ENCODE measurements around the gene PIP5KL1.

PIP5KL1 gene, protein sequence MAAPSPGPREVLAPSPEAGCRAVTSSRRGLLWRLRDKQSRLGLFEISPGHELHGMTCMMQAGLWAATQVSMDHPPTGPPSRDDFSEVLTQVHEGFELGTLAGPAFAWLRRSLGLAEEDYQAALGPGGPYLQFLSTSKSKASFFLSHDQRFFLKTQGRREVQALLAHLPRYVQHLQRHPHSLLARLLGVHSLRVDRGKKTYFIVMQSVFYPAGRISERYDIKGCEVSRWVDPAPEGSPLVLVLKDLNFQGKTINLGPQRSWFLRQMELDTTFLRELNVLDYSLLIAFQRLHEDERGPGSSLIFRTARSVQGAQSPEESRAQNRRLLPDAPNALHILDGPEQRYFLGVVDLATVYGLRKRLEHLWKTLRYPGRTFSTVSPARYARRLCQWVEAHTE

GRCh38 chr9:127930231-127931091 is at the start of gene PIP5KL1:
Gene PIP5KL1, minus strand, starts transcription at chr9:127930777. Its CDS starts 25 bp downstream, at chr9:127930752.
- peak; percentile 95 for DNase-seq (ENCODE audit: low spot score)

GRCh38 chr9:127980060-127980705 is 49.6 kb upstream of the PIP5KL1 start:
- no peak for DNase-seq (ENCODE audit: low spot score)

- DNase-seq (ENCODE audit: low spot score) = no peak
Observed at GRCh38 chr9:127979333-127980059, 48.9 kb upstream of the PIP5KL1 start.

GRCh38 chr9:127979015-127979332 is 48.4 kb upstream of the PIP5KL1 start:
- no peak for DNase-seq (ENCODE audit: low spot score)

DNA sequence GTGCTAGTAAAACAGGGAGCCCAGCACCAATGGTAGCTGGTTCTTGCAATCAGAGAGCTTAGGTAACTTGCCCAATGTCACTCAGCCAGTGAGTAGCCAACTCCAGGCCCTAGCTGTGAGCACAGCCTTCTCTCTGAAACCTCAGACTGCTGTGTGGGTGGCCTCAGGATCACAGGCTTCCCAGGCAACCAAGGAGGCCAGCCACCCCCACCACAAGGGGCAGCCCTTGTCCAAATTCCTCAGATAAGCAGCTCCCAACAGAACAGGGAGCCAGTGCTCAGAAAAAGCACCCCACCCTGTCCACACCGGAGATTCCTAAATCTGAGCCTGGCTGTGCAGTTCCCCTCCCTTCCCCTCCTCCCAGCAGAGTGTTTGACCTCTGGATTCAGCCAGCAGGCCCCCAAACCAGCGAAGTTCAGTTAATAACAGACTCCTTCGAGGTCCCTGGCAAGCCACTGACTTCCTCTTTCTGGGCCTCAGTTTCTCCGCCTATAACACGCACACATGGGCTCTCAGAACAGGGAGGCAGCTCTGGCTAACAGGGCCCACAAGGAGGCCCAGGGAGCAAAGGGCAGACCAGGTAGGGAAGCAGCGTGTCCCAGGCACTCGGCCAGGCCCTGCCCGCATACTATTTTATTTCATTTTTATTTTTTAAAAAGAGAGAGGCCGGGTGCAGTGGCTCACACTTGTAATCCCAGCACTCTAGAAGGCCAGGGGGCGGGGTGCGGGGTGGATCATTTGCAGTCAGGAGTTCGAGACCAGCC is 47.5 kb upstream of the PIP5KL1 start:
- DNase-seq (ENCODE audit: low spot score) = peak; percentile 40

DNA sequence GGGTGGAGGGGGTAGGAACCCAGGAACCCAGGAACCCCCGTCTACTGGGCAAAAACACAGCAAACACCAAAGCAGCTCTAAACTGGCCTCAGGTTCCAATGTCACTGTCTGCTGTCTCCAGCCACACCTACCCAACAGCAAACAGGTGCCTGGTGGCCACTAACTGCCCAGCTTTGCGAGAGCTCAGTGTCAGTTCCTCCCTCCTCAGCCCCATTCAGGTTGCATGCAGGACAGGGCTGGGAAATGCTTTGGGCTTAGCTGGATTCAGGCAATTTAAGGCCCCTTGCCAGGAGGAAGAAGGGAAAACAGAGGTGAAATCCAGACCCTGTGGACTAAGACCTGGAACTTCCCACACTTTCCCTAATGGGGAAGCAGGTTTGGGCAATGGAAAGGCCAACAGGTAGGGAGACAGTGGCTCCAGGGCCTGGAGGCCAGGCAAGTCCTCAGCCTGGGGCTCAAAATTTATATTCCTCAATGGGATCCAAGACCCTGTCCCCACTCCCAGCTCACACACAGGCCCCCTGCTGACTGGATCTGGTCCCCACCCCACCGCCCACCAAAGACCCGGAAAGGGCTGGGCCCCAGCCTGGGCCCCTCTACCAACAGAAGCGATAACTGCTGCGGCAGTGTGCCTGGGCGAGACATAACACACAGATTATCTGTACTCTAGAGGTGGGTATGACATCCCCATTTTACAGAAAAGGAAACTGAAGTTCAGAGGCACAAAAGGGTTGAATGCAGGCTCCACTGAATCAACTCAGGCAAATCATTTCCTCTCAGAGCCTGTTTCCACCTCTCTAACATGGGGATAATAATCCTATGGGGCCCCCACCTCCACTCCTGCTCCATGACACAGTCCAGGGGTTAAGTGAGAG is 46.7 kb upstream of the PIP5KL1 start:
- DNase-seq (ENCODE audit: low spot score) = no peak

- no peak for DNase-seq (ENCODE audit: low spot score)
Observed at GRCh38 chr9:127976498-127976897, 45.9 kb upstream of the PIP5KL1 start.

GRCh38 chr9:127975376-127976315 is 45.1 kb upstream of the PIP5KL1 start:
- DNase-seq (ENCODE audit: low spot score) = no peak

DNA sequence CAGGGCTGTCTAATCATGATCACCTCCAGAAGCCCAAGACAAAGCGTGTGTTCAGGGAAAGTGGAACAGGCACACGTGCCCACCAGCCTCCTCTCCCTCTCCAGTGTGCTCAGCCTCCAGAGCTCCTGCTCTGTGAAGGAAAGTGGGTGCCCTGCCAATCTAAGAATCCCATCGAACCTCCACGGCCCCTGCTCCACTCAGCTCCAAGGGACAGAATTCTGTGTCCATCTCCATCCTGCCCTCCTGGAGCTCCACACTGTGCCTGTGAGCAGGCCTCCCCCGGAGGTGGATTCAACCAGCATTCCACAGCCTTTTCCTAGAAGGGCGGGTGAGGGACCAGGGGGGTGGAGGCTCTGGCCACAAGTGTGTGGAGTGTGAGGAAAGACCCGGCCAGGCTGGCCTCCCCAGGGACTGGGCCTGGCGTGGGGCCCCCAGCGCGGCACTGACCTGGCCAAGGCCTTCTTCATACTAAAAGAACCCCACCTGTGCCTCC is 44.2 kb upstream of the PIP5KL1 start:
- DNase-seq (ENCODE audit: low spot score) = no peak

- DNase-seq (ENCODE audit: low spot score) = no peak
Observed at GRCh38 chr9:127974001-127974768, 43.6 kb upstream of the PIP5KL1 start.

DNA sequence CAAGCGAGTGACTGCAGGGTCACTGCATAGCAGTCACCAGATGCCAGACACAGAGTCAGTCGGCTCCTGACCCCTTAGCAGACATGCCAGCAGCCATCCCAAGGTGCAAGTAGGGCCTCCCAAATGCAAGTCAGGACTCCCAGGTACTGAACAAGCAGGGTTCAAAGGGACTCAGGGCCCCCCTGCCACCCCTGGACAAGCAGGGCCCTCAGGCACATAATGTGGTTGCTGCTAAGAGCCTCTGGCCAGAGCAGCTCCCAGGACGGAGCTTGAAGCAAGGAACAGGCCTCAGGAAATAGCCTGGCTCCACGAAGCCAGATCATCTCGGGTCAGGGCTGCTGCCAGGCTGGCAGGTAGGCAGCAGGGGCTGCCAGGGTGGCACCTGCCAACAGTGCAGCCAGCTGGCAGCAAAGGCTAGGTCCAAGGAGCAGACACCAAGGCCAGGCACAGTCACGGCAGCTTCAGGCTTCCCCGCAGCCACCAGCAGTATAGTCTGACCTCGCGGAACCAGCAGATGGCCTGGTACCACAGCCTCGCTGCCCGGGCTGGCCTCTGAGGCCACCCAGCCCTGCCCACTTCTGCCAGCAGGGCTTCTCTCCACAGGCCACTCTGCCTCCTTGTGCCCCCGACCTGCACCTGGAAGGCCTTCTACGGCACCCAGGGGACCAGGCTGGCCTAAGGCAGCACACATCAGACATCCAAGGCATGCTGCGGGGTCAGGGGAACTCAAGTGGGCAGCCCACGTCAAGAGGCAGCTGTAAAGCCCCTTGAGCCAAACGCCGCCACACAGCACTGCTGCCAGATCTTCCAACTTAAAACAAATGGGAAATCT is 42.8 kb upstream of the PIP5KL1 start:
- DNase-seq (ENCODE audit: low spot score) = no peak

GRCh38 chr9:127972236-127972871 is 41.8 kb upstream of the PIP5KL1 start:
- DNase-seq (ENCODE audit: low spot score) = no peak

DNA sequence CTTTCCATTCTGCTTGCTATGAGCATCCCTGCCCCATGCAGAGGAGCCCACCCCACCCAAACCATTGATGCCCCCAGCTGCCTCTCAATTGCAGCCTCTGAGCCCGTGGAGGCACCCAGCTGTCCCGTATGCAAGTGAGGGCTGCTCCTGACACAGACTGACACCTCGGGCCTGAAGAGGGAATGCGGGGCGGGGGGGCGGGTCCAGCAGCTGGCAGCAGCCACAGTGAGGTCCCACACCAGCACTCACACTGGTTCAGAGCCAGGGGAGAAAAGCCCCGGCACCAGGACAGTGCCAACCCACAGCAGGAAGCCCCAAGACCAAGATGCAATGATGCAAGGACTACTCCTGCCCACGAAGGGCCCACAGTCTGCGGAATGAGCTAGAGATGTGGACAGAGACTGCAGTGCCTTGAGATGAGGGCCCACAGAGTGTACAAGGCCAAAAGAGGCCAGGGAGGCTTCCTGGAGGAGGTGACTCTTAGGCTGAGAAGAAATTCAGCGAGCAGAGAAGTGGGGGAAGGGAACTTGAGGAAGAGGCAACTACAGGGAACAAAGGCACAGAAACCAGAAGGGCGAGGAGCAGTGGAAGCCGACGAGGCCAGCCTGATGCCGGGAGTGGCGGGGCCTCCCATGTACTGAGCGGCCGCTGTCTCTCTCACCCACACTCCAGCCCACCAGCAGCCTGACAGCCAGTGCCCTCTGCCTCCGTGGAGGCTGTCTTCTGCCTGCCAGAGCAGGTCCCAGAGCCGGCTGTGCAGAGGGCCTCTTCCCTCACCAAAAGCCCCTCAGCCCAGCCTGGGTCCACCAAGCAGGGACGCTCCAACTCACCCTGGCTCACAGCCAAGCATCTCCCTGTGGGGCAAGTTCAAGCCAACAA is 41.0 kb upstream of the PIP5KL1 start:
- DNase-seq (ENCODE audit: low spot score) = no peak

DNA sequence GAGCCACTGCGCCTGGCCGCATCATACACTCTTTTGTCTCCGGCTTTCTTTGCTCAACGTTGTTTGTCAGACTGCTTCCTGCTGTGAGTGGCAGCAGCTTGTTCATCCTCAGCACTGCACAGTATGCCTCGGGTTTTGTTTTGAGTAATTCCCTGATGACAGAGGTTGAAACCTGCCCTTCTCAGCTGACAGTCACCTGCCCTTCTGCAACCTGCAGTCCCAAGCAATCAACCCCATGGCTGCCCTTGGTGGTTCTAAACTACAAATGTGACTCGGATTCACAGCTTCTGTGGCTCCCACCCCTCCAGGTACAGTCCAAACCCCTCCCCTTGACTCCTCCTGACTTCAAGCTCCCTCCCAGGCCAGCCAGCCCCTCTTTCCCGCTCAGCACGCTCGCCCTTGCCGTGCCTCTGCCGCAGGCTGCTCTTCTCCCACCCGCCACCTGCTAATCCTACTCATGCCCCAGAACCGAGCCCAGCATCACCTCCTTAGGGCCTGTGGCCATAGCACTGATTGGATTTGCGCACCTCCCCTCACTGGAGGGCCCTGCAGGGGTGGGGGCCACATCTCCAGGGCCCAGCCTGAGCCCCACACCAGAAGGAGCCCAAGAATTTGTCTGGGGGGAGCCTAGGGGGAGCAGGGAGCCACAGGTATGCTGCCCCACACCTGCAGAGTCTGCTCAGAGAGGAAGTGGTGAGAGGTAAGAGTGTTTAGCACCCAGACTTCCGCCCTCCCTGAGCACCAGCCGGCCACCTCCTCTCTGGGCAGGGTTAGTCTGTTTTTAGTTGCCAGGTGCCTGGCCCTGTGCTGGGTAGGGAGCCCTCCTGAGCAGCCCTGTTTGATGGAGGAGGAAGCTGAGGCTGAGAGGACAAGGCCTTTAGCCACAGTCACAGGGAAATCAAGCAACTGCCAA is 40.1 kb upstream of the PIP5KL1 start:
- DNase-seq (ENCODE audit: low spot score) = no peak

Data from COLO829 (cell line).